HEK293T (cell line): ENCODE data around the gene SLC10A2.

Source experiments
- FOXM1 ChIP-seq: fragments of 450-650 bp; IDR thresholded peaks from 2 replicates; pipeline ENCODE4 v1.6.1; 2017; ENCODE audit warnings: mild to moderate bottlenecking, borderline replicate concordance
- NFRKB ChIP-seq: fragments of 450-650 bp; IDR thresholded peaks from 2 replicates; pipeline ENCODE4 v1.6.1; 2016; ENCODE audit warnings: mild to moderate bottlenecking, moderate library complexity

- TF ChIP-seq NFRKB (no peak), FOXM1 (no peak)
Measured at GRCh38 chr13:103022336-103022735, 43.9 kb downstream of the SLC10A2 start.
